Neural crest cell (in vitro differentiated cells): Measurements from ENCODE around the gene ERGIC1. TPM values are rescaled to one million over a fixed set of nuclear protein-coding genes. Genes with fewer than 3 reads are reported as not detected.

ENCODE experiments used
- DNase-seq: peaks from one replicate; pipeline ENCODE4 v3.0.0; 2021; ENCODE audit warnings: low read depth, mixed read lengths, low spot score
- H3K27ac Mint-ChIP-seq: one replicate; pipeline ENCODE4 v1.8.0; 2021; ENCODE audit warnings: mild to moderate bottlenecking, mixed read lengths; ENCODE audit not compliant: unreplicated experiment
- H3K27me3 Mint-ChIP-seq: 2 replicates; pipeline ENCODE4 v1.8.0; 2021; ENCODE audit warnings: low read depth, mild to moderate bottlenecking, mixed read lengths
- H3K36me3 Mint-ChIP-seq: 2 replicates; pipeline ENCODE4 v1.8.0; 2021; ENCODE audit warnings: low read depth, mild to moderate bottlenecking, mixed read lengths
- H3K4me1 Mint-ChIP-seq: 2 replicates; pipeline ENCODE4 v1.8.0; 2021; ENCODE audit warnings: mixed read lengths
- H3K4me3 Mint-ChIP-seq: one replicate; pipeline ENCODE4 v1.8.0; 2021; ENCODE audit warnings: mild to moderate bottlenecking, mixed read lengths
- H3K9me3 Mint-ChIP-seq: 2 replicates; pipeline ENCODE4 v1.8.0; 2021; ENCODE audit warnings: mixed read lengths
- CTCF ChIP-seq: fragments of 200-600 bp; sonication (generic); conservative IDR thresholded peaks from 2 replicates; pipeline ENCODE4 v1.5.0; 2021; ENCODE audit warnings: antibody characterized with exemption, mild to moderate bottlenecking
- total RNA-seq: library from RNA; stranded (reverse); gene quantifications from 2 replicates; pipeline ENCODE4 v1.2.1, GENCODE V29; 2021

ERGIC1 gene
- total RNA-seq, 1 donor from 2014 or later, result 108 TPM

- no peak for TF ChIP-seq CTCF
- H3K4me3 Mint-ChIP-seq, result no peak overlapping the region
- peaks cover 2% of the 10 kb centered on the region for H3K36me3 Mint-ChIP-seq
- DNase-seq, result no peak
- H3K27me3 Mint-ChIP-seq, result no peaks in the 10 kb centered on the region
- H3K9me3 Mint-ChIP-seq, result no peaks in the 10 kb centered on the region
- no peak overlapping the region for H3K27ac Mint-ChIP-seq
- H3K4me1 Mint-ChIP-seq, result peaks cover 18% of the 10 kb centered on the region
These were observed 64.9 kb downstream of the ERGIC1 start for GRCh38 chr5:172898843-172899369.

GRCh38 chr5:172899436-172899835, 65.4 kb downstream of the ERGIC1 start:
- no peak for TF ChIP-seq CTCF
- peaks cover 20% of the 10 kb centered on the region for H3K4me1 Mint-ChIP-seq
- H3K4me3 Mint-ChIP-seq, result no peak overlapping the region
- H3K27me3 Mint-ChIP-seq, result no peaks in the 10 kb centered on the region
- DNase-seq, result no peak
- H3K9me3 Mint-ChIP-seq, result no peaks in the 10 kb centered on the region
- peaks cover 2% of the 10 kb centered on the region for H3K36me3 Mint-ChIP-seq
- peak overlapping the region; percentile 23 for H3K27ac Mint-ChIP-seq

GRCh38 chr5:172901012-172901780, 67.1 kb downstream of the ERGIC1 start:
- Mint-ChIP-seq H3K27me3 (no peaks in the 10 kb centered on the region), H3K4me1 (peaks cover 20% of the 10 kb centered on the region), H3K27ac (no peak overlapping the region), H3K9me3 (no peaks in the 10 kb centered on the region), H3K36me3 (peaks cover 2% of the 10 kb centered on the region), H3K4me3 (no peak overlapping the region)
- no peak for DNase-seq
- no peak for TF ChIP-seq CTCF

GRCh38 chr5:172901788-172902496, 67.9 kb downstream of the ERGIC1 start:
- no peaks in the 10 kb centered on the region for H3K27me3 Mint-ChIP-seq
- H3K4me3 Mint-ChIP-seq, result no peak overlapping the region
- H3K36me3 Mint-ChIP-seq, result peaks cover 2% of the 10 kb centered on the region
- peaks cover 20% of the 10 kb centered on the region for H3K4me1 Mint-ChIP-seq
- H3K27ac Mint-ChIP-seq, result no peak overlapping the region
- no peaks in the 10 kb centered on the region for H3K9me3 Mint-ChIP-seq
- no peak for TF ChIP-seq CTCF
- DNase-seq, result no peak

GRCh38 chr5:172902497-172903472, 68.7 kb downstream of the ERGIC1 start:
- peak; percentile 62 for TF ChIP-seq CTCF
- Mint-ChIP-seq H3K4me3 (no peak overlapping the region), H3K4me1 (peaks cover 15% of the 10 kb centered on the region), H3K27me3 (no peaks in the 10 kb centered on the region), H3K9me3 (no peaks in the 10 kb centered on the region), H3K27ac (no peak overlapping the region), H3K36me3 (peaks cover 2% of the 10 kb centered on the region)
- peak; percentile 24 for DNase-seq
